T47D (cell line): ENCODE measurements around the gene RALY.
"Not testable (repeated sequence)": the region's sequence is repeated elsewhere in the genome, so short reads cannot be mapped to it uniquely, and the experiment has no call there.

Experiments
- DNase-seq, 2 experiments: peaks; one replicate each; pipeline versions ENCODE4 v3.0.0 to v3.0.0-alpha.2; 2011 to 2012; ENCODE audit warnings: low read depth in 1 of 2, low spot score in 1 of 2
- JUND ChIP-seq: IDR thresholded peaks from 2 replicates; pipeline ENCODE4 v1.6.1; 2012; ENCODE audit warnings: low read depth
- in situ Hi-C: cut with HindIII; loops from 2 replicates; pipeline ENCODE4 v1.10.0; 2016; ENCODE audit warnings: low sequenced_read_pairs, low pct_unique_long_range_greater_than_20kb

RALY gene

DNA sequence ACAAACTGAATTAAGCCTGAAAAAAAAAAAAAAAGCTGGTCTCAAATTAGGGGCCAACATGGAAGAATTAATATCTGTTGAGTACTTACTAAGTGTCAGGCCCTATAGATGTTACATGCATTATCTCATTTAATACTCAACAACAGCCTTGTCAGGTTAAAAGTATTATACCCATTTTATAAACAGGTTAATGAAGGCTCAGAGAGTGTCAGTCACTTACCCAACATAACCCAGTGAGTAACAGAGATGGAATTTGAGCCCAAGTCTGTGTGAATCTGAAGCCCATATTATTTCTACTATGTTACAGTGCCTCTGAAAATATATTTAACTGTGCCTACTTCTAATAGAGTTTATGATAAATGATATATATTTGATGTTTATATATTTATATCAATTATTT lies 129.6 kb downstream of the RALY start:
- in situ Hi-C loops: no loop called here
- no peak for DNase-seq
- TF ChIP-seq JUND: no peak

GRCh38 chr20:34124469-34125249 lies 130.9 kb downstream of the RALY start:
- no peak for DNase-seq
- in situ Hi-C loops: no loop called here
- no peak for TF ChIP-seq JUND

DNA sequence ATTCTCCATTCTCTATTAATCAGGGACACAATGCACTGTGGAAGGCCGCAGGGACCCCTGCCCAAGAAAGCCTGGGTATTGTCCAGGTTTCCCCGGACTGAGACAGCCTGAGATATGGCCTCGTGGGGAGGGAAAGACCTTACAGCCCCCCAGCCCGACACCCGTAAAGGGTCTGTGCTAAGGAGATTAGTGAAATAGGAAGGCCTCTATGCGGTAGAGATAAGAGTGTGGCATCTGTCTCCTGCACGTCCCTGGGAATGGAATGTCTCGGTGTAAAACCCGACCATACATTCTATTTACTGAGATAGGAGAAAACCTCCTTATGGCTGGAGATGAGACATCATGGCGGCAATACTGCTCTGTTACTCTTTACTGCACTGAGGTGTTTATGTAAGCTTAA lies 134.1 kb downstream of the RALY start:
- in situ Hi-C loops: no loop called here
- TF ChIP-seq JUND: no peak
- DNase-seq: no peak

DNA sequence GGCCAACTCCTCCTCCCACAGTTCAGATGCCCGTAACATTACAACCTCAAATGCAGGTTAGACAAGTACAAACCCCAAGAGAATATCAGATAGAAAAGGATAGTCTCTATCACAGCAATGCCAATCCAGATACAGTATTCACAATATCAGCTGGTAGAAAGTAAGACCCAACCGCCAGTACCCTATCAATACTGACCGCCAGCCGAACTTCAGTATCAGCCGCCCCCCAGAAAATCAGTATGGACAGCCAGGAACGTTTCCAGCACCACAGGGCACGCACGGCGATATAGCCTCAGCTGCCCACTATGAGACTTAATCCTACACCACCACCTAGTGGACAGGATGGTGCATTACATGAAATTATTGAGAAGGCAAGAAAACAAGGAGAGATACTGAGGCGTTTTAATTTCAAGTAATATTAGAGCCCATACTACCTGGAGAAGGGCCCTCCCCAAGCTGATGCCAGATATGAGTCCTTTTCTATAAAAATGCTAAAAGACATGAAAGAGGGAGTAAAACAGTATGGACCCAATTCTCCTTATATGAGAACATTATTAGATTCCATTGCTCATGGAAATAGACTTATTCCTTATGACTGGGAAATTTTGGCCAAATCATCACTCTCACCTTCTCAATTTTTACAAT lies 135.9 kb downstream of the RALY start:
- DNase-seq: peak; percentile 74 to 88
- in situ Hi-C loops: no loop called here

GRCh38 chr20:34131491-34131890 lies 137.8 kb downstream of the RALY start:
- no peak for TF ChIP-seq JUND
- in situ Hi-C loops: no loop called here

More for the DNA sequence above, 135.9 kb downstream of the RALY start:
- TF ChIP-seq JUND: no peak

GRCh38 chr20:34132491-34132890 lies 138.8 kb downstream of the RALY start:
- DNase-seq, in situ Hi-C loops: not testable (repeated sequence)

More at GRCh38 chr20:34131491-34131890, 137.8 kb downstream of the RALY start:
- no peak for DNase-seq

GRCh38 chr20:34132943-34133342 lies 139.2 kb downstream of the RALY start:
- DNase-seq: not testable (repeated sequence)

GRCh38 chr20:34133365-34133860 lies 139.7 kb downstream of the RALY start:
- DNase-seq, in situ Hi-C loops: not testable (repeated sequence)

More at GRCh38 chr20:34132943-34133342, 139.2 kb downstream of the RALY start:
- in situ Hi-C loops: not testable (repeated sequence)
